ENCODE results near the gene WDR74. TPM values are rescaled to one million over a fixed set of nuclear protein-coding genes. Genes with fewer than 3 reads are reported as not detected.

The WDR74 gene
- total RNA-seq, 2 donors from 2014 or later: 44.6 to 48.1 TPM

DNA sequence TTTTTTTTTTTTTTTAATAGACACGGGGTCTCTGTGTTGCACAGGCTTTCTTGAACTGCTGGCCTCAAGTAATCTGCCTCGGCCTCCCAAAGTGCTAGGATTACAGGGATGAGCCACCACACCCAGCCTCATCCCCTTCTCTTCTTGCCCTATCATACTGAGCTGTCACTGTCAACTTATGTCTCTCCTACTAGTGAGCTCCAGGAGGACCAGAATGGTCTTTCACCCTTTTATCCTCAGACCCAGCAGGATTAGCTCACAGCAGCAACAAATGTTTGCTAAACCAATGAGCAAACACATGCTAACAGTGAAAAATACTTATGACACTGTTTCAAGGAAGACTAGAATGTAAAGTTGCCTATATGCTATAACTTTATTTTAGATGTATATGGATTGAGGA, 27.7 kb downstream of the WDR74 start:
- no peaks in the 10 kb centered on the region for H3K27me3 Mint-ChIP-seq (ENCODE audit: insufficient read depth)
- Histone ChIP-seq H3K27ac (ENCODE audit: low read depth, low read length) (no peak overlapping the region), H3K9ac (ENCODE audit: extremely low read depth, low read length, poor library complexity, severe bottlenecking) (no peak overlapping the region), H3K4me1 (ENCODE audit: control insufficient read depth, insufficient read depth, low read length) (peaks cover 3% of the 10 kb centered on the region), H3K4me3 (ENCODE audit: low read length) (no peak overlapping the region), H3K36me3 (ENCODE audit: control insufficient read depth, insufficient read depth, low read length) (peaks cover 49% of the 10 kb centered on the region), H3K27me3 (ENCODE audit: control insufficient read depth, insufficient read depth, low read length, poor library complexity, severe bottlenecking) (no peaks in the 10 kb centered on the region), H3K9me3 (ENCODE audit: control insufficient read depth, low read length) (no peaks in the 10 kb centered on the region)
- no peak overlapping the region for H3K27ac Mint-ChIP-seq
- peaks cover 4% of the 10 kb centered on the region for H3K4me1 Mint-ChIP-seq
- 89% methylated on average over 2 of the region's 2 CpGs; no CpG with 5 or more reads in 1 of the 2 experiments for WGBS, 2 experiments (ENCODE audit: insufficient coverage in 1 of 2, insufficient read length in 1 of 2)
- TF ChIP-seq, protein P1, sequence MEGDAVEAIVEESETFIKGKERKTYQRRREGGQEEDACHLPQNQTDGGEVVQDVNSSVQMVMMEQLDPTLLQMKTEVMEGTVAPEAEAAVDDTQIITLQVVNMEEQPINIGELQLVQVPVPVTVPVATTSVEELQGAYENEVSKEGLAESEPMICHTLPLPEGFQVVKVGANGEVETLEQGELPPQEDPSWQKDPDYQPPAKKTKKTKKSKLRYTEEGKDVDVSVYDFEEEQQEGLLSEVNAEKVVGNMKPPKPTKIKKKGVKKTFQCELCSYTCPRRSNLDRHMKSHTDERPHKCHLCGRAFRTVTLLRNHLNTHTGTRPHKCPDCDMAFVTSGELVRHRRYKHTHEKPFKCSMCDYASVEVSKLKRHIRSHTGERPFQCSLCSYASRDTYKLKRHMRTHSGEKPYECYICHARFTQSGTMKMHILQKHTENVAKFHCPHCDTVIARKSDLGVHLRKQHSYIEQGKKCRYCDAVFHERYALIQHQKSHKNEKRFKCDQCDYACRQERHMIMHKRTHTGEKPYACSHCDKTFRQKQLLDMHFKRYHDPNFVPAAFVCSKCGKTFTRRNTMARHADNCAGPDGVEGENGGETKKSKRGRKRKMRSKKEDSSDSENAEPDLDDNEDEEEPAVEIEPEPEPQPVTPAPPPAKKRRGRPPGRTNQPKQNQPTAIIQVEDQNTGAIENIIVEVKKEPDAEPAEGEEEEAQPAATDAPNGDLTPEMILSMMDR (conservative IDR thresholded peaks at IDR 0.05): no peak
- H3K4me3 Mint-ChIP-seq: no peak overlapping the region
- DNase-seq: no peak
- no peaks in the 10 kb centered on the region for H3K9me3 Mint-ChIP-seq
- peaks cover 13% of the 10 kb centered on the region for H3K36me3 Mint-ChIP-seq (ENCODE audit: low read depth)

GRCh38 chr11:62810748-62811147, 28.6 kb downstream of the WDR74 start:
- DNase-seq: no peak

DNA sequence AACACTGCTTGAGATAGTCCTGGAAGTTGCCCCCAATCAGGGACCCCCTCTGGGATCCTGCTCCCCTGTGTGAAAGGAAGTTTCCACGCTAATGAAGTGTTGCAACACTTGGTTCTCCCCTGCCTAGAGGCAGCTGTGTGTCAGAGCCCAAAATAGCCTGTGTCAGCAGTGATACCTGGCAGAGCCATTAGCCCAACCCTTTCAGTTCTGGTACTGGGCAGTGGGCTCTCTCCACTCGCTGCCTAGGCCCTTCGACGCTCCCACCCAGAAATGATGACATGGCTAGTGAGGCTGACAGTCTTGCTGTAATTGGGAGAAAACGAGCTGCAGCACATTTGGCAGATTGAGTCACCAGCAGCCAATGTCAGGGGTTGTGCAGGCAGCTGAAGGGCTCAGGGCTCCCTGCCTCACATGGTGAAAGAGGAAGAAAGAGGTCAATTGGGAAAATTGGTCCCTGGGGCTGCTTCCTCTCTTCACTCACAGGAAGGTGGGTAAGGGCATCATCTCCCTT, 32.7 kb downstream of the WDR74 start:
- no peaks in the 10 kb centered on the region for H3K27me3 ChIP-seq (ENCODE audit: control insufficient read depth, insufficient read depth, low read length, poor library complexity, severe bottlenecking)
- Mint-ChIP-seq H3K4me1 (peaks cover 20% of the 10 kb centered on the region), H3K9me3 (no peaks in the 10 kb centered on the region), H3K27ac (peak overlapping the region; percentile 98), H3K27me3 (ENCODE audit: insufficient read depth) (no peaks in the 10 kb centered on the region), H3K4me3 (peak overlapping the region; percentile 94), H3K36me3 (ENCODE audit: low read depth) (peaks cover 18% of the 10 kb centered on the region)
- TF ChIP-seq, protein P1 (conservative IDR thresholded peaks at IDR 0.05): no peak
- peaks cover 10% of the 10 kb centered on the region for H3K4me1 ChIP-seq (ENCODE audit: control insufficient read depth, insufficient read depth, low read length)
- H3K36me3 ChIP-seq (ENCODE audit: control insufficient read depth, insufficient read depth, low read length): peaks cover 40% of the 10 kb centered on the region
- H3K9ac ChIP-seq (ENCODE audit: extremely low read depth, low read length, poor library complexity, severe bottlenecking): peak overlapping the region; percentile 88
- H3K27ac ChIP-seq (ENCODE audit: low read depth, low read length): no peak overlapping the region
- peak overlapping the region; percentile 96 for H3K4me3 ChIP-seq (ENCODE audit: low read length)
- no peaks in the 10 kb centered on the region for H3K9me3 ChIP-seq (ENCODE audit: control insufficient read depth, low read length)
- whole genome bisulfite sequencing, 2 experiments (ENCODE audit: insufficient coverage in 1 of 2, insufficient read length in 1 of 2): 73 to 87% methylated on average over 5 of the region's 5 CpGs
- DNase-seq: peak; percentile 59

More at GRCh38 chr11:62810748-62811147, 28.6 kb downstream of the WDR74 start:
- H3K27me3 Mint-ChIP-seq (ENCODE audit: insufficient read depth): no peaks in the 10 kb centered on the region
- Histone ChIP-seq H3K36me3 (ENCODE audit: control insufficient read depth, insufficient read depth, low read length) (peaks cover 41% of the 10 kb centered on the region), H3K9me3 (ENCODE audit: control insufficient read depth, low read length) (no peaks in the 10 kb centered on the region), H3K9ac (ENCODE audit: extremely low read depth, low read length, poor library complexity, severe bottlenecking) (no peak overlapping the region), H3K4me1 (ENCODE audit: control insufficient read depth, insufficient read depth, low read length) (peaks cover 10% of the 10 kb centered on the region), H3K4me3 (ENCODE audit: low read length) (no peak overlapping the region), H3K27me3 (ENCODE audit: control insufficient read depth, insufficient read depth, low read length, poor library complexity, severe bottlenecking) (no peaks in the 10 kb centered on the region), H3K27ac (ENCODE audit: low read depth, low read length) (no peak overlapping the region)
- TF ChIP-seq, protein P1 (conservative IDR thresholded peaks at IDR 0.05): no peak
- H3K36me3 Mint-ChIP-seq (ENCODE audit: low read depth): peaks cover 8% of the 10 kb centered on the region
- H3K27ac Mint-ChIP-seq: no peak overlapping the region
- H3K4me1 Mint-ChIP-seq: peaks cover 12% of the 10 kb centered on the region
- H3K9me3 Mint-ChIP-seq: no peaks in the 10 kb centered on the region
- H3K4me3 Mint-ChIP-seq: no peak overlapping the region
- WGBS, 2 experiments (ENCODE audit: insufficient coverage in 1 of 2, insufficient read length in 1 of 2): 91 to 92% methylated on average over 1 of the region's 1 CpG

All from endodermal cell (in vitro differentiated cells).